H1 (cell line): Measurements from ENCODE around the gene CDC42BPB. TPM values are rescaled to one million over a fixed set of nuclear protein-coding genes. Genes with fewer than 3 reads are reported as not detected.
A peak's percentile ranks its signal among the peaks of the same experiment; 100 is the strongest.

Experiments
- CTCF ChIA-PET: fragments of 300-600 bp; sonication (Branson Sonifier 250); formaldehyde crosslinking; loops from one replicate; lab custom pipeline; 2021; ENCODE audit not compliant: partially characterized antibody; lab: Charles Lee
- POLR2A ChIA-PET: fragments of 300-600 bp; sonication (Branson Sonifier 250); formaldehyde crosslinking; loops from one replicate; lab custom pipeline; 2021; ENCODE audit warnings: inconsistent platforms; ENCODE audit not compliant: partially characterized antibody; lab: Charles Lee
- DNase-seq, 2 experiments: peaks; one replicate each; pipeline versions ENCODE4 v3.0.0 to v3.0.0-alpha.2; 2010 to 2022; ENCODE audit warnings: low spot score in 2 of 2, low read depth in 1 of 2, mixed read lengths in 1 of 2
- FAIRE-seq: peaks from 2 replicates; lab custom pipeline; 2011; peaks lifted over from hg19 to GRCh38; lab: Jason Lieb, UNC
- H2AFZ ChIP-seq: 2 replicates; pipeline ENCODE4 v1.8.1; 2012; ENCODE audit warnings: low read length, inconsistent platforms
- H2AK5ac ChIP-seq: 2 replicates; pipeline ENCODE4 v1.6.1; 2013; ENCODE audit warnings: low read depth, low read length
- H2BK120ac ChIP-seq: replicated peaks from 2 replicates; pipeline ENCODE3; 2013; ENCODE audit warnings: low read depth, low read length, inconsistent platforms
- H2BK12ac ChIP-seq: 2 replicates; pipeline ENCODE4 v1.6.1; 2013; ENCODE audit warnings: low read depth, low read length
- H2BK15ac ChIP-seq: 2 replicates; pipeline ENCODE4 v1.6.1; 2013; ENCODE audit warnings: low read length
- H2BK20ac ChIP-seq: 2 replicates; pipeline ENCODE4 v1.6.1; 2013; ENCODE audit warnings: low read length
- H2BK5ac ChIP-seq: 2 replicates; pipeline ENCODE4 v1.6.1; 2013; ENCODE audit warnings: low read depth, low read length
- H3K14ac ChIP-seq: 2 replicates; pipeline ENCODE4 v1.6.1; 2013; ENCODE audit warnings: inconsistent platforms; ENCODE audit not compliant: insufficient read length
- H3K18ac ChIP-seq: 2 replicates; pipeline ENCODE4 v1.6.1; 2013; ENCODE audit warnings: low read length; ENCODE audit errors: extremely low read depth
- H3K23ac ChIP-seq: 2 replicates; pipeline ENCODE4 v1.6.1; 2013; ENCODE audit warnings: inconsistent platforms; ENCODE audit not compliant: insufficient read length
- H3K23me2 ChIP-seq: 2 replicates; pipeline ENCODE4 v1.6.1; 2013; ENCODE audit warnings: low read depth, low read length
- H3K27ac ChIP-seq: 2 replicates; pipeline ENCODE4 v1.6.1; 2011; ENCODE audit warnings: low read depth, low read length, inconsistent platforms
- H3K27me3 ChIP-seq, 4 experiments: replicated peaks in 1 of 4; 1 replicate in 1 of 4; 2 replicates in 3 of 4; pipeline versions ENCODE4 v1.6.1 to v1.8.1; 2011 to 2013; ENCODE audit warnings: low read length in 3 of 4, mild to moderate bottlenecking in 3 of 4, inconsistent platforms in 2 of 4, mixed read lengths in 2 of 4, moderate library complexity in 1 of 4; ENCODE audit not compliant: control insufficient read depth in 3 of 4, insufficient read depth in 3 of 4; ENCODE audit errors: extremely low read depth in 1 of 4
- H3K36me3 ChIP-seq, 4 experiments: 2 replicates each; pipeline versions ENCODE4 v1.6.1 to v1.8.1; 2011 to 2013; ENCODE audit warnings: mild to moderate bottlenecking in 4 of 4, low read length in 3 of 4, moderate library complexity in 2 of 4, control low read depth in 1 of 4, inconsistent platforms in 1 of 4; ENCODE audit not compliant: insufficient read depth in 4 of 4, control insufficient read depth in 2 of 4
- H3K4ac ChIP-seq: replicated peaks from 2 replicates; pipeline ENCODE3; 2013; ENCODE audit warnings: low read length, low read depth, mixed read lengths, inconsistent platforms; ENCODE audit not compliant: insufficient read length
- H3K4me1 ChIP-seq, 4 experiments: replicated peaks in 1 of 4; 1 replicate in 1 of 4; 2 replicates in 3 of 4; pipeline versions ENCODE4 v1.6.1 to v1.8.1; 2011 to 2013; ENCODE audit warnings: low read length in 3 of 4, inconsistent platforms in 2 of 4, mixed read lengths in 1 of 4; ENCODE audit not compliant: insufficient read depth in 4 of 4, control insufficient read depth in 3 of 4
- H3K4me2 ChIP-seq, 2 experiments: 2 replicates each; pipeline versions ENCODE4 v1.6.1 to v1.8.1; 2011 to 2013; ENCODE audit warnings: low read depth in 2 of 2, low read length in 2 of 2, control low read depth in 1 of 2, inconsistent platforms in 1 of 2, mild to moderate bottlenecking in 1 of 2; ENCODE audit not compliant: insufficient read depth in 1 of 2
- H3K4me3 ChIP-seq, 4 experiments: fragments of 200-600, 300-600 bp in 1 of 4; sonication (generic), shearing (Covaris generic), sonication (Bioruptor Twin) in 1 of 4; 2 replicates each; pipeline versions ENCODE4 v1.5.1 to v1.8.1; 2011 to 2016; ENCODE audit warnings: low read length in 4 of 4, low read depth in 3 of 4, control low read depth in 2 of 4, inconsistent platforms in 2 of 4, mild to moderate bottlenecking in 2 of 4, mixed read lengths in 1 of 4, moderate library complexity in 1 of 4; ENCODE audit not compliant: insufficient read depth in 2 of 4; ENCODE audit errors: extremely low read depth in 1 of 4
- H3K56ac ChIP-seq: replicated peaks from 2 replicates; pipeline ENCODE3; 2013; ENCODE audit warnings: low read depth, mild to moderate bottlenecking, mixed read lengths, low read length, inconsistent platforms; ENCODE audit not compliant: insufficient read length
- H3K79me1 ChIP-seq: 2 replicates; pipeline ENCODE4 v1.6.1; 2013; ENCODE audit warnings: low read depth, low read length, control low read depth
- H3K79me2 ChIP-seq, 2 experiments: 2 replicates each; pipeline versions ENCODE4 v1.6.1 to v1.8.1; 2012 to 2013; ENCODE audit warnings: low read length in 2 of 2, mild to moderate bottlenecking in 2 of 2, inconsistent platforms in 1 of 2; ENCODE audit not compliant: insufficient read depth in 2 of 2, control insufficient read depth in 1 of 2
- H3K9ac ChIP-seq, 4 experiments: replicated peaks in 1 of 4; 1 replicate in 1 of 4; 2 replicates in 3 of 4; pipeline versions ENCODE4 v1.6.1 to v1.8.1; 2011 to 2013; ENCODE audit warnings: low read depth in 3 of 4, low read length in 3 of 4, control low read depth in 2 of 4, mild to moderate bottlenecking in 2 of 4, moderate library complexity in 2 of 4, inconsistent platforms in 1 of 4; ENCODE audit errors: extremely low read depth in 1 of 4
- H3K9me3 ChIP-seq, 2 experiments: 2 replicates each; pipeline versions ENCODE4 v1.6.1 to v1.8.1; 2012 to 2013; ENCODE audit warnings: mild to moderate bottlenecking in 2 of 2, moderate library complexity in 2 of 2, control low read depth in 1 of 2, inconsistent platforms in 1 of 2, low read depth in 1 of 2, low read length in 1 of 2, mixed read lengths in 1 of 2; ENCODE audit not compliant: insufficient read depth in 2 of 2
- H4K20me1 ChIP-seq, 2 experiments: replicated peaks in 1 of 2; 2 replicates each; pipeline versions ENCODE3 to v1.8.1; 2011 to 2013; ENCODE audit warnings: inconsistent platforms in 2 of 2, low read length in 2 of 2, mild to moderate bottlenecking in 1 of 2; ENCODE audit not compliant: insufficient read depth in 2 of 2, control insufficient read depth in 1 of 2
- H4K5ac ChIP-seq: 2 replicates; pipeline ENCODE4 v1.6.1; 2013; ENCODE audit warnings: low read length, low read depth, mixed read lengths, inconsistent platforms; ENCODE audit not compliant: insufficient read length
- H4K8ac ChIP-seq: 2 replicates; pipeline ENCODE4 v1.8.0; 2013; ENCODE audit warnings: mild to moderate bottlenecking, moderate library complexity, low read length, inconsistent platforms; ENCODE audit not compliant: insufficient read depth; ENCODE audit errors: extremely low read depth
- H4K91ac ChIP-seq: replicated peaks from 2 replicates; pipeline ENCODE3; 2013; ENCODE audit warnings: low read length, mixed read lengths, inconsistent platforms; ENCODE audit not compliant: insufficient read length
- KDM4A ChIP-seq: IDR thresholded peaks from one replicate; pipeline ENCODE4 v1.7.1; 2012; ENCODE audit warnings: low read depth, mild to moderate bottlenecking, moderate library complexity, low read length, inconsistent platforms; ENCODE audit not compliant: severe bottlenecking
- SIX5 ChIP-seq: IDR thresholded peaks from 2 replicates; pipeline ENCODE4 v1.6.1; 2011; ENCODE audit warnings: mild to moderate bottlenecking, low read depth, low read length
- TAF7 ChIP-seq: optimal IDR thresholded peaks from 2 replicates; pipeline ENCODE3; 2011; ENCODE audit warnings: low read depth, mild to moderate bottlenecking, inconsistent platforms, low read length, moderate library complexity, borderline replicate concordance
- TCF12 ChIP-seq: IDR thresholded peaks from 2 replicates; pipeline ENCODE4 v1.6.1; 2011; ENCODE audit warnings: low read depth, mild to moderate bottlenecking, low read length
- WGBS, 2 experiments: shearing (Covaris generic) in 1 of 2; methylation state at CpG; one replicate each; pipeline versions ENCODE4 v1.1.6 to v1.1.7; 2013 to 2015; ENCODE audit warnings: low lambda C conversion rate in 2 of 2, mixed read lengths in 2 of 2, inconsistent platforms in 1 of 2, low coverage in 1 of 2, missing lambda C conversion rate in 1 of 2; ENCODE audit not compliant: insufficient replicate concordance in 2 of 2, insufficient coverage in 1 of 2, insufficient read length in 1 of 2; ENCODE audit errors: extremely low coverage in 1 of 2, missing lambda C conversion rate in 1 of 2; 5-methylcytosine and 5-hydroxymethylcytosine counted together
- polyA plus RNA-seq, 7 experiments: library from polyadenylated mRNA; depleted of rRNA in 3 of 7; stranded (reverse) in 5 of 7; unstranded in 2 of 7; fragments of >200 nt in 5 of 7; fragments of 200-250 nt in 2 of 7; gene quantifications; 1 replicate in 5 of 7; 2 replicates in 1 of 7; 4 replicates in 1 of 7; pipeline versions ENCODE4 v1.2.1 to v1.2.3, GENCODE V29; 2011 to 2013; ENCODE audit warnings: missing spikeins in 2 of 7, mixed read lengths in 2 of 7
- total RNA-seq: library from RNA; stranded (reverse); fragmentation: NEBNext Ultra II Directional; extraction: Animal tissue kit (Norgen Biotek cat#: 25700); gene quantifications from 2 replicates; pipeline ENCODE4 v1.2.1, GENCODE V29; 2021
- TF ChIP-seq, protein P1 (sequence below): IDR thresholded peaks from 2 replicates; pipeline ENCODE4 v1.6.1; 2012; ENCODE audit warnings: inconsistent platforms

Gene CDC42BPB
- total and polyA plus RNA-seq, 2 of the 8 experiments (the other 6 are each of a cell fraction or from before 2014, with no cell fraction given) = 51.2 to 88.2 TPM

DNA sequence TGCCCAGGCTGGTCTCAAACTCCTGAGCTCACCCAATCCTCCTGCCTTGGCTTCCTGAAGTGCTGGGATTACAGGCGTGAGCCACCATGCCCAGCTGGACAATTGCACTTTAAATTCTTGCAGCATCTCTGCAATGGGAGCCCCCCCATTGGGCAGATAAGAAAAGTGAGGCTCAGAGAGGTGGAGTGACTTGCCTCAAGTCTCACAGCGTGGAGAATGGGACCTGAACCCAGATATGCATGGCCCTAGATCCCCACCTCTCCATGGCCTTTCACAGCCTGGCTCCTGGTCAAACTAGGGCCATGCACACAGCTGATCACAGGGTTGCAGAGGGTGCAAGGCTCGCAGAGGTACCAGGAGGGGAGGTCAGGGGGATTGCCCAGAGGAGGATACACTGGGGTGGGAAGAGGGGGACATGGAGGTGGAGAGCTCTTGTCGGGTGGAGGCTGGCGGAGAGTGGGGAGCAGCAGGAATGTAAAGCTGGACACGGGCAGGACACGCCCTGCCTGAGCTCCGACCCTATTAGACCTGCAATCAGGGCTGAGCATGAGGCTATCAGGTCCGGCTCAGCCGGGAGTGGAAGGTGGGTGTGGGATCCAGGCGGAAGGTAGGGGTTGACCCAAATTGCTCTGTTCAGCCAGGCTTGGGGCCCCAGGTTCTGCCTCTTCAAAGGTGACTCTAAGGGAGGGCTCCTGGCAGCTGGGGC is 44.1 kb upstream of the CDC42BPB start:
- no peak overlapping the region for H3K4me2 ChIP-seq
- no peak overlapping the region for H3K4me3 ChIP-seq
- peak overlapping the region; percentile 45 for H4K91ac ChIP-seq
- no peak overlapping the region for H2BK120ac ChIP-seq
- H3K56ac ChIP-seq = no peak overlapping the region
- no peak overlapping the region for H4K8ac ChIP-seq
- H2AK5ac ChIP-seq = no peak overlapping the region
- 0 out of 2 replicates have a peak overlapping the region, but pooled peaks have one; percentile 14 for H2BK12ac ChIP-seq
- no peak overlapping the region for H4K5ac ChIP-seq
- H2BK5ac ChIP-seq = no peak overlapping the region
- POLR2A ChIA-PET = interaction anchor here (0.7 to 1.3 kb wide), 4 partner anchors 115 to 234 kb away, joined by 3 to 4 read pairs (median 4); no protein-coding TSS in a partner anchor
- no peak overlapping the region for H3K9ac ChIP-seq
- peaks cover 7 to 42% (median 34%) of the 10 kb centered on the region in 4 experiments for H3K27me3 ChIP-seq
- no peak overlapping the region for H3K4ac ChIP-seq
- no peaks in the 10 kb centered on the region for H3K9me3 ChIP-seq
- no peak overlapping the region for H2BK15ac ChIP-seq
- CTCF ChIA-PET = interaction anchor here (1.1 to 10.4 kb wide), 8 partner anchors 8 to 200 kb away, joined by 3 to 276 read pairs (median 20); partner anchors contain the start of genes LBHD2 and TNFAIP2
- FAIRE-seq (no peak), DNase-seq (no peak)
- H3K23me2 ChIP-seq = peaks cover 3% of the 10 kb centered on the region; the same call in 1 of the 2 replicates
- no peak overlapping the region for H3K23ac ChIP-seq
- H2BK20ac ChIP-seq = peak overlapping the region; percentile 43; the same call in 1 of the 2 replicates
- no peaks in the 10 kb centered on the region for H3K79me1 ChIP-seq
- no peak overlapping the region for H2AFZ ChIP-seq
- TF ChIP-seq, protein P1, sequence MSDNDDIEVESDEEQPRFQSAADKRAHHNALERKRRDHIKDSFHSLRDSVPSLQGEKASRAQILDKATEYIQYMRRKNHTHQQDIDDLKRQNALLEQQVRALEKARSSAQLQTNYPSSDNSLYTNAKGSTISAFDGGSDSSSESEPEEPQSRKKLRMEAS = no peak
- TF ChIP-seq TCF12 (no peak), SIX5 (no peak), KDM4A (no peak), TAF7 (no peak)
- peaks cover 0 to 3% of the 10 kb centered on the region in 2 experiments for H4K20me1 ChIP-seq
- WGBS, 2 experiments = 92% methylated on average over 11 of the region's 11 CpGs; no CpG with 5 or more reads in 1 of the 2 experiments
- no peak overlapping the region for H3K27ac ChIP-seq
- no peak overlapping the region for H3K18ac ChIP-seq
- no peaks in the 10 kb centered on the region for H3K36me3 ChIP-seq
- no peaks in the 10 kb centered on the region for H3K79me2 ChIP-seq
- H3K14ac ChIP-seq = no peak overlapping the region
- H3K4me1 ChIP-seq = peaks cover 0 to 31% (median 17%) of the 10 kb centered on the region in 4 experiments; a peak in 6 of 7 replicates
